B cell (primary cell): ENCODE results near the gene METTL26.

ENCODE experiments used
- CTCF ChIP-seq: fragments of 200-600 bp; IDR thresholded peaks from one replicate; pipeline ENCODE4 v1.8.0; 2022; ENCODE audit warnings: antibody characterized with exemption, mild to moderate bottlenecking
- EZH2 ChIP-seq: IDR thresholded peaks from 2 replicates; pipeline ENCODE4 v1.6.1; 2012; ENCODE audit warnings: borderline replicate concordance, low read depth, mild to moderate bottlenecking, moderate library complexity, low read length; ENCODE audit not compliant: insufficient read depth, poor library complexity, severe bottlenecking

GRCh38 chr16:617855-618254, 18.2 kb downstream of the METTL26 start:
- TF ChIP-seq EZH2 = no peak
- no peak for TF ChIP-seq CTCF
